Measurements from ENCODE around the gene BORCS5.

Gene BORCS5

GRCh38 chr12:12442548-12443071, 85.7 kb downstream of the BORCS5 start:
- H3K9me3 ChIP-seq (ENCODE audit: control insufficient read depth, insufficient read depth, low read length), result no peaks in the 10 kb centered on the region
- H3K36me3 ChIP-seq (ENCODE audit: control insufficient read depth, insufficient read depth, low read length), result no peaks in the 10 kb centered on the region
- H3K4me3 ChIP-seq (ENCODE audit: low read depth, low read length), result no peak overlapping the region
- H3K27me3 ChIP-seq (ENCODE audit: control insufficient read depth, insufficient read depth, low read length), result no peaks in the 10 kb centered on the region
- H3K4me1 ChIP-seq (ENCODE audit: control insufficient read depth, insufficient read depth, low read length), result no peaks in the 10 kb centered on the region
- no peak overlapping the region for H3K9ac ChIP-seq (ENCODE audit: low read depth, low read length)

- H3K36me3 ChIP-seq (ENCODE audit: control insufficient read depth, insufficient read depth, low read length), result no peaks in the 10 kb centered on the region
- H3K4me3 ChIP-seq (ENCODE audit: low read depth, low read length), result no peak overlapping the region
- no peaks in the 10 kb centered on the region for H3K27me3 ChIP-seq (ENCODE audit: control insufficient read depth, insufficient read depth, low read length)
- H3K9ac ChIP-seq (ENCODE audit: low read depth, low read length), result no peak overlapping the region
- no peaks in the 10 kb centered on the region for H3K9me3 ChIP-seq (ENCODE audit: control insufficient read depth, insufficient read depth, low read length)
- no peaks in the 10 kb centered on the region for H3K4me1 ChIP-seq (ENCODE audit: control insufficient read depth, insufficient read depth, low read length)
These were observed 86.6 kb downstream of the BORCS5 start for GRCh38 chr12:12443431-12443878.

- Histone ChIP-seq H3K4me3 (ENCODE audit: low read depth, low read length) (no peak overlapping the region), H3K27me3 (ENCODE audit: control insufficient read depth, insufficient read depth, low read length) (no peaks in the 10 kb centered on the region), H3K9me3 (ENCODE audit: control insufficient read depth, insufficient read depth, low read length) (no peaks in the 10 kb centered on the region), H3K9ac (ENCODE audit: low read depth, low read length) (no peak overlapping the region), H3K36me3 (ENCODE audit: control insufficient read depth, insufficient read depth, low read length) (no peaks in the 10 kb centered on the region), H3K4me1 (ENCODE audit: control insufficient read depth, insufficient read depth, low read length) (peaks cover 6% of the 10 kb centered on the region)
These were observed 88.4 kb downstream of the BORCS5 start for GRCh38 chr12:12445165-12445881.

- no peak overlapping the region for H3K9ac ChIP-seq (ENCODE audit: low read depth, low read length)
- no peaks in the 10 kb centered on the region for H3K27me3 ChIP-seq (ENCODE audit: control insufficient read depth, insufficient read depth, low read length)
- H3K36me3 ChIP-seq (ENCODE audit: control insufficient read depth, insufficient read depth, low read length), result no peaks in the 10 kb centered on the region
- no peak overlapping the region for H3K4me3 ChIP-seq (ENCODE audit: low read depth, low read length)
- H3K9me3 ChIP-seq (ENCODE audit: control insufficient read depth, insufficient read depth, low read length), result no peaks in the 10 kb centered on the region
- peaks cover 6% of the 10 kb centered on the region for H3K4me1 ChIP-seq (ENCODE audit: control insufficient read depth, insufficient read depth, low read length)
These were observed 89.0 kb downstream of the BORCS5 start for GRCh38 chr12:12445882-12446181.

- Histone ChIP-seq H3K9me3 (ENCODE audit: control insufficient read depth, insufficient read depth, low read length) (no peaks in the 10 kb centered on the region), H3K27me3 (ENCODE audit: control insufficient read depth, insufficient read depth, low read length) (no peaks in the 10 kb centered on the region), H3K4me1 (ENCODE audit: control insufficient read depth, insufficient read depth, low read length) (peaks cover 6% of the 10 kb centered on the region), H3K36me3 (ENCODE audit: control insufficient read depth, insufficient read depth, low read length) (no peaks in the 10 kb centered on the region), H3K4me3 (ENCODE audit: low read depth, low read length) (no peak overlapping the region), H3K9ac (ENCODE audit: low read depth, low read length) (no peak overlapping the region)
These were observed 89.9 kb downstream of the BORCS5 start for GRCh38 chr12:12446786-12447185.

GRCh38 chr12:12447236-12447635, 90.4 kb downstream of the BORCS5 start:
- Histone ChIP-seq H3K27me3 (ENCODE audit: control insufficient read depth, insufficient read depth, low read length) (no peaks in the 10 kb centered on the region), H3K4me1 (ENCODE audit: control insufficient read depth, insufficient read depth, low read length) (peaks cover 6% of the 10 kb centered on the region), H3K9ac (ENCODE audit: low read depth, low read length) (no peak overlapping the region), H3K36me3 (ENCODE audit: control insufficient read depth, insufficient read depth, low read length) (no peaks in the 10 kb centered on the region), H3K4me3 (ENCODE audit: low read depth, low read length) (no peak overlapping the region), H3K9me3 (ENCODE audit: control insufficient read depth, insufficient read depth, low read length) (no peaks in the 10 kb centered on the region)

GRCh38 chr12:12447837-12448236, 91.0 kb downstream of the BORCS5 start:
- no peaks in the 10 kb centered on the region for H3K36me3 ChIP-seq (ENCODE audit: control insufficient read depth, insufficient read depth, low read length)
- H3K4me3 ChIP-seq (ENCODE audit: low read depth, low read length), result no peak overlapping the region
- H3K4me1 ChIP-seq (ENCODE audit: control insufficient read depth, insufficient read depth, low read length), result peaks cover 6% of the 10 kb centered on the region
- no peaks in the 10 kb centered on the region for H3K9me3 ChIP-seq (ENCODE audit: control insufficient read depth, insufficient read depth, low read length)
- no peaks in the 10 kb centered on the region for H3K27me3 ChIP-seq (ENCODE audit: control insufficient read depth, insufficient read depth, low read length)
- no peak overlapping the region for H3K9ac ChIP-seq (ENCODE audit: low read depth, low read length)

GRCh38 chr12:12449533-12450025, 92.7 kb downstream of the BORCS5 start:
- Histone ChIP-seq H3K4me3 (ENCODE audit: low read depth, low read length) (no peak overlapping the region), H3K36me3 (ENCODE audit: control insufficient read depth, insufficient read depth, low read length) (no peaks in the 10 kb centered on the region), H3K4me1 (ENCODE audit: control insufficient read depth, insufficient read depth, low read length) (peaks cover 6% of the 10 kb centered on the region), H3K27me3 (ENCODE audit: control insufficient read depth, insufficient read depth, low read length) (no peaks in the 10 kb centered on the region), H3K9ac (ENCODE audit: low read depth, low read length) (no peak overlapping the region), H3K9me3 (ENCODE audit: control insufficient read depth, insufficient read depth, low read length) (no peaks in the 10 kb centered on the region)

- Histone ChIP-seq H3K9me3 (ENCODE audit: control insufficient read depth, insufficient read depth, low read length) (no peaks in the 10 kb centered on the region), H3K27me3 (ENCODE audit: control insufficient read depth, insufficient read depth, low read length) (no peaks in the 10 kb centered on the region), H3K4me3 (ENCODE audit: low read depth, low read length) (no peak overlapping the region), H3K9ac (ENCODE audit: low read depth, low read length) (no peak overlapping the region), H3K4me1 (ENCODE audit: control insufficient read depth, insufficient read depth, low read length) (peaks cover 6% of the 10 kb centered on the region), H3K36me3 (ENCODE audit: control insufficient read depth, insufficient read depth, low read length) (no peaks in the 10 kb centered on the region)
These were observed 93.2 kb downstream of the BORCS5 start for GRCh38 chr12:12450043-12450471.

GRCh38 chr12:12451098-12451497, 94.2 kb downstream of the BORCS5 start:
- Histone ChIP-seq H3K9ac (ENCODE audit: low read depth, low read length) (no peak overlapping the region), H3K4me3 (ENCODE audit: low read depth, low read length) (no peak overlapping the region), H3K4me1 (ENCODE audit: control insufficient read depth, insufficient read depth, low read length) (peaks cover 6% of the 10 kb centered on the region), H3K27me3 (ENCODE audit: control insufficient read depth, insufficient read depth, low read length) (no peaks in the 10 kb centered on the region), H3K36me3 (ENCODE audit: control insufficient read depth, insufficient read depth, low read length) (no peaks in the 10 kb centered on the region), H3K9me3 (ENCODE audit: control insufficient read depth, insufficient read depth, low read length) (no peaks in the 10 kb centered on the region)

GRCh38 chr12:12452326-12452902, 95.5 kb downstream of the BORCS5 start:
- no peaks in the 10 kb centered on the region for H3K36me3 ChIP-seq (ENCODE audit: control insufficient read depth, insufficient read depth, low read length)
- H3K4me1 ChIP-seq (ENCODE audit: control insufficient read depth, insufficient read depth, low read length), result peaks cover 6% of the 10 kb centered on the region
- no peak overlapping the region for H3K4me3 ChIP-seq (ENCODE audit: low read depth, low read length)
- H3K9ac ChIP-seq (ENCODE audit: low read depth, low read length), result no peak overlapping the region
- H3K27me3 ChIP-seq (ENCODE audit: control insufficient read depth, insufficient read depth, low read length), result no peaks in the 10 kb centered on the region
- H3K9me3 ChIP-seq (ENCODE audit: control insufficient read depth, insufficient read depth, low read length), result no peaks in the 10 kb centered on the region

GRCh38 chr12:12453635-12454034, 96.8 kb downstream of the BORCS5 start:
- Histone ChIP-seq H3K27me3 (ENCODE audit: control insufficient read depth, insufficient read depth, low read length) (no peaks in the 10 kb centered on the region), H3K9me3 (ENCODE audit: control insufficient read depth, insufficient read depth, low read length) (no peaks in the 10 kb centered on the region), H3K4me3 (ENCODE audit: low read depth, low read length) (no peak overlapping the region), H3K4me1 (ENCODE audit: control insufficient read depth, insufficient read depth, low read length) (peaks cover 6% of the 10 kb centered on the region), H3K9ac (ENCODE audit: low read depth, low read length) (no peak overlapping the region), H3K36me3 (ENCODE audit: control insufficient read depth, insufficient read depth, low read length) (no peaks in the 10 kb centered on the region)

Data from iPS-15b (cell line).